Measurements from ENCODE around the gene MPPED2. TPM values are rescaled to one million over a fixed set of nuclear protein-coding genes. Genes with fewer than 3 reads are reported as not detected.

Gene MPPED2
- total and polyA plus RNA-seq, 5 donors, result 1.7 to 3.8 (median 3.5) TPM

- ATAC-seq, result no peak
- no peak overlapping the region for H3K27ac ChIP-seq (ENCODE audit: low read length)
- no peaks in the 10 kb centered on the region for H3K27me3 ChIP-seq (ENCODE audit: control insufficient read depth, insufficient read depth)
- peaks cover 5% of the 10 kb centered on the region for H3K4me1 ChIP-seq (ENCODE audit: control insufficient read depth, insufficient read depth, low read length)
- 82% methylated on average over 1 of the region's 1 CpG for WGBS
- intact Hi-C loops (cut with DNase I), result no loop called here
- no peak overlapping the region for H3K4me3 ChIP-seq (ENCODE audit: low read length)
- DNase-seq, result no peak
- no peaks in the 10 kb centered on the region for H3K9me3 ChIP-seq (ENCODE audit: control insufficient read depth, low read length)
These were observed 133.3 kb downstream of the MPPED2 start for GRCh38 chr11:30452842-30453241.

DNA sequence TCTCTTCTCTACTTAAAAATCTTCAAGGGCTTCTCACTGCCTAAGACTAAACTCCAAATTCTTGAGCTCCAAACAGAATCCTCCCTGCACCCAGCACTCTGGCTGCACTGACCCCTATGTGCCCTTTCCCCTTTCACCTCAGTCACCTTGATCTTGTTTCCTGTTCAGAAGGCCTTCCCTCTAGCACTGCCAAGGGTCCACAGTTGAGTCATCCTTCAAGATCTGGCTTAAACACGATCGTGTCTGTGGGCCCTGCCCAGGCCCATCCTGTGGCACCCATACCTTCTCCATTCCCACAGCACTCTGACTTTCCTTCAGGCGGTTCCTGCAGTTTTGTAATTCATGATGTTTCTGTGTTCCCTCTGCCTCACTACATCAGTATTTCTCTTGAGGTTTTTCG, 134.0 kb downstream of the MPPED2 start:
- Histone ChIP-seq H3K27me3 (ENCODE audit: control insufficient read depth, insufficient read depth) (no peaks in the 10 kb centered on the region), H3K4me1 (ENCODE audit: control insufficient read depth, insufficient read depth, low read length) (peaks cover 5% of the 10 kb centered on the region), H3K27ac (ENCODE audit: low read length) (no peak overlapping the region), H3K9me3 (ENCODE audit: control insufficient read depth, low read length) (no peaks in the 10 kb centered on the region), H3K4me3 (ENCODE audit: low read length) (no peak overlapping the region)
- intact Hi-C loops (cut with DNase I), result no loop called here
- 69% methylated on average over 4 of the region's 4 CpGs for WGBS
- DNase-seq, result no peak
- no peak for ATAC-seq

DNA sequence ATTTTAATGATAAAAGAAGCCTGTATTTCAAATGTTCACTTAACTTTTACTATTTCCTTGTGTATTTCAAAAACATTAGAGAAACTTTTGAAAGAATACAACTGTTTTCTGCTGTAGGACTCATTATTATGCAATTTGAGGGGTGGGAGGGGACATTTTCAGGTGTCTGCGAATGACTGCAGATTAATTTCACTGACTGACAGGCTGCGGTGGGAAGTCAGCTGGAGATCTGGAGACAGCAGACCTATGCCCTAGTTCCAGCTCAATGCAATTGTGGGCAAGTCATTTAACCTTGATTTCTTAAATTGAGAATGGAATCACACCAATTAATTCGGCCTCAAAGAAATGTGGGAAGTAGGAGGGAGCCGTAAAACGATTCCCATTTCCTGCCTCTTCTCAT, 134.5 kb downstream of the MPPED2 start:
- DNase-seq (no peak), ATAC-seq (no peak)
- Histone ChIP-seq H3K9me3 (ENCODE audit: control insufficient read depth, low read length) (no peaks in the 10 kb centered on the region), H3K27ac (ENCODE audit: low read length) (no peak overlapping the region), H3K4me1 (ENCODE audit: control insufficient read depth, insufficient read depth, low read length) (peaks cover 5% of the 10 kb centered on the region), H3K4me3 (ENCODE audit: low read length) (no peak overlapping the region), H3K27me3 (ENCODE audit: control insufficient read depth, insufficient read depth) (no peaks in the 10 kb centered on the region)
- WGBS, result 79% methylated on average over 5 of the region's 5 CpGs
- intact Hi-C loops (cut with DNase I), result no loop called here

- H3K9me3 ChIP-seq (ENCODE audit: control insufficient read depth, low read length), result no peaks in the 10 kb centered on the region
- 68% methylated on average over 1 of the region's 1 CpG for whole genome bisulfite sequencing
- intact Hi-C loops (cut with DNase I), result no loop called here
- ATAC-seq (no peak), DNase-seq (no peak)
- peaks cover 5% of the 10 kb centered on the region for H3K4me1 ChIP-seq (ENCODE audit: control insufficient read depth, insufficient read depth, low read length)
- no peak overlapping the region for H3K27ac ChIP-seq (ENCODE audit: low read length)
- H3K4me3 ChIP-seq (ENCODE audit: low read length), result no peak overlapping the region
- H3K27me3 ChIP-seq (ENCODE audit: control insufficient read depth, insufficient read depth), result no peaks in the 10 kb centered on the region
These were observed 135.0 kb downstream of the MPPED2 start for GRCh38 chr11:30451167-30451566.

DNA sequence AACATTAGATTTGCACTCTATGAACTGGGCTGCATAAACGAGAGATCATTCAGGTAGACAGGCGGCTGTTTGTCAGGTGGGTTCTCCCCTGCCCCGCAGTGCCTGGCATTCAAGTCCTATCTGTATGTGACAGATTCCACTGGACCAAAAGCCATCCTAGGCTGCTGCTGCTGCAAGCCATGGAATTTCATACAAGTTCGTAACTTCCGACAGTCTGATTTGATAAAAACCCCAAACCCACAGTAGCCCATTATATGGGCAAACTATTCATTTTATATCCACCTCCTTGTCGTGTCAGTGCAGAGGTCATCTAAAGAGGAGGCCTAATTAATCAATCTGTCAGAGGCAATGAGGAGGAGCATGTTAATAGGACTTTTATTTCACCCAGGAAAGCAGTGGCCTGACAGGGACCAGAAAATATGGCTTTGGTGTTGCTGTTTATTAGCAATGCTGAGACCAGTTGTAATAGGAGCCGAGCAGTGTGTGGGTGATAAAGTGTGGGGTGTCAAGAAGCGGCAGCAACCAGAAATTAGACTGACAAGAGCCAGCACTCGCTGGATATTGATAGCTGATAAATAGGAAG, 139.0 kb downstream of the MPPED2 start:
- peaks cover 1% of the 10 kb centered on the region for H3K4me1 ChIP-seq (ENCODE audit: control insufficient read depth, insufficient read depth, low read length)
- ATAC-seq (no peak), DNase-seq (no peak)
- no peak overlapping the region for H3K27ac ChIP-seq (ENCODE audit: low read length)
- no peaks in the 10 kb centered on the region for H3K27me3 ChIP-seq (ENCODE audit: control insufficient read depth, insufficient read depth)
- no peaks in the 10 kb centered on the region for H3K9me3 ChIP-seq (ENCODE audit: control insufficient read depth, low read length)
- intact Hi-C loops (cut with DNase I), result no loop called here
- H3K4me3 ChIP-seq (ENCODE audit: low read length), result no peak overlapping the region
- 83% methylated on average over 9 of the region's 9 CpGs for WGBS

- no peak for ATAC-seq
- no peak overlapping the region for H3K4me3 ChIP-seq (ENCODE audit: low read length)
- intact Hi-C loops (cut with DNase I), result no loop called here
- H3K9me3 ChIP-seq (ENCODE audit: control insufficient read depth, low read length), result no peaks in the 10 kb centered on the region
- no peak for DNase-seq
- WGBS, result 73% methylated on average over 7 of the region's 7 CpGs
- H3K4me1 ChIP-seq (ENCODE audit: control insufficient read depth, insufficient read depth, low read length), result no peaks in the 10 kb centered on the region
- no peak overlapping the region for H3K27ac ChIP-seq (ENCODE audit: low read length)
- no peaks in the 10 kb centered on the region for H3K27me3 ChIP-seq (ENCODE audit: control insufficient read depth, insufficient read depth)
These were observed 139.6 kb downstream of the MPPED2 start for GRCh38 chr11:30446520-30446919.

DNA sequence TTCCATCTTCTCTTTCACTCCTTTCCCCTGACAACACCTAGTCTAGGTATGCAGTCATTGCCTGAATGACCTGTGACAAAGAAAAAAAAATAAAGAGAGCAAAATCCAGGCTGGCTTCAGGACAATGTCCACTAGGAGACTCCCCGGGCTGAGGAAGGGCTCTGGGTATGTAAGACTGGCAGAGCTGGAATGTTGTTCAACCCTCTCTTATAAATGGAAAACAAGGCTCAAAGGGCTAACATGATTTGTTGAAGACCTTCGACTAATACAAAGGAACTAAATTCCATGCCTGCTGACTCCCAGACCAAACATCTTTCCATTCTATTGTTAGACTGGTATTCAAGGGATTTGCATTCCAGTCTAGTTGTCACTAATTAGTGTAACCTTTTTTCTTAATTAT, 141.1 kb downstream of the MPPED2 start:
- Histone ChIP-seq H3K27me3 (ENCODE audit: control insufficient read depth, insufficient read depth) (no peaks in the 10 kb centered on the region), H3K4me1 (ENCODE audit: control insufficient read depth, insufficient read depth, low read length) (no peaks in the 10 kb centered on the region), H3K27ac (ENCODE audit: low read length) (no peak overlapping the region), H3K9me3 (ENCODE audit: control insufficient read depth, low read length) (no peaks in the 10 kb centered on the region), H3K4me3 (ENCODE audit: low read length) (no peak overlapping the region)
- no peak for DNase-seq
- no peak for ATAC-seq
- intact Hi-C loops (cut with DNase I), result no loop called here
- WGBS, result 56% methylated on average over 2 of the region's 2 CpGs

- no peaks in the 10 kb centered on the region for H3K27me3 ChIP-seq (ENCODE audit: control insufficient read depth, insufficient read depth)
- H3K4me3 ChIP-seq (ENCODE audit: low read length), result no peak overlapping the region
- intact Hi-C loops (cut with DNase I), result no loop called here
- DNase-seq (no peak), ATAC-seq (no peak)
- H3K27ac ChIP-seq (ENCODE audit: low read length), result no peak overlapping the region
- no peaks in the 10 kb centered on the region for H3K4me1 ChIP-seq (ENCODE audit: control insufficient read depth, insufficient read depth, low read length)
- WGBS, result 73% methylated on average over 4 of the region's 4 CpGs
- H3K9me3 ChIP-seq (ENCODE audit: control insufficient read depth, low read length), result no peaks in the 10 kb centered on the region
These were observed 145.6 kb downstream of the MPPED2 start for GRCh38 chr11:30440510-30440909.

GRCh38 chr11:30436801-30437200, 149.4 kb downstream of the MPPED2 start:
- no peaks in the 10 kb centered on the region for H3K9me3 ChIP-seq (ENCODE audit: control insufficient read depth, low read length)
- no peak overlapping the region for H3K27ac ChIP-seq (ENCODE audit: low read length)
- no peaks in the 10 kb centered on the region for H3K27me3 ChIP-seq (ENCODE audit: control insufficient read depth, insufficient read depth)
- ATAC-seq, result no peak
- no peak overlapping the region for H3K4me3 ChIP-seq (ENCODE audit: low read length)
- DNase-seq, result no peak
- peaks cover 5% of the 10 kb centered on the region for H3K4me1 ChIP-seq (ENCODE audit: control insufficient read depth, insufficient read depth, low read length)
- 68% methylated on average over 3 of the region's 3 CpGs for WGBS
- intact Hi-C loops (cut with DNase I), result no loop called here

DNA sequence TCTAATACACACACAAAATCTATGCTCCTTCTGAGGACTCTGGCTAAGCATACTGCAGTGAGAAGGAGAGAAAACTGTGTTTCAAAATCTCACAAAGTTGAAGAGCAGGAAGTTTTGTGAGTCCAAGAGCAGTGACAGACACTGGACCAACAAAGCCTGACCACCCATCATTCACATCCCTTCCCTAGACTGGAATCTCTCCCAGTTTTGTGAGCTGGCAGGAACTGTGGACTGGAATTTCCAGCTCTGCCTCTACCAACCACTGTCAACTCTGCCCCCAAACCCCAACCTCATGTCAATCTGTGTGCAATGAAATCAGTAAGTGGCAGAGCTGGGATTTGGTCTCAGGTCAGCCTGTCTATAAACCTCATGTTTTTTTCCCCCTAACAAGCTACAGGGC, 150.7 kb downstream of the MPPED2 start:
- H3K27me3 ChIP-seq (ENCODE audit: control insufficient read depth, insufficient read depth), result no peaks in the 10 kb centered on the region
- intact Hi-C loops (cut with DNase I), result no loop called here
- DNase-seq, result no peak
- peaks cover 7% of the 10 kb centered on the region for H3K4me1 ChIP-seq (ENCODE audit: control insufficient read depth, insufficient read depth, low read length)
- no peak for ATAC-seq
- no peak overlapping the region for H3K4me3 ChIP-seq (ENCODE audit: low read length)
- H3K9me3 ChIP-seq (ENCODE audit: control insufficient read depth, low read length), result no peaks in the 10 kb centered on the region
- H3K27ac ChIP-seq (ENCODE audit: low read length), result no peak overlapping the region

DNA sequence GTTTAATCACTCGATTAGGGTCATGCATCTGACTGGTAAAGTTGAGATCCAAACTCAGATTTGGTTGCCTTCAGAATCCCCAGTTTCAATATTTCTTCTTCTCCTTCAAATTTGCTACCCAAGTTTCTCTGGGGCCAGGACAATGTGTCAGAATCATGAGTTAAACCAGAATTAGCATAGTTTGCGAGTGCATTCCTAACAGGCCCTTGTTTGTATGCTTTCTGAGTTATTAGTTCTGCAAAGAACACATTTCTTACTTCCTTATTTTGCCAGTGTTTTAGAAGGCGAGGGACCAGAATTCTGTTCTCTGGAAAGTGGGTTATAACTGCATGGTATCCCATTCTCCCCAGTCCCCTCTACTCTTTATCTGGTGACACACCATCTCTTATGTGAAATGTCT, 151.3 kb downstream of the MPPED2 start:
- Histone ChIP-seq H3K9me3 (ENCODE audit: control insufficient read depth, low read length) (no peaks in the 10 kb centered on the region), H3K27me3 (ENCODE audit: control insufficient read depth, insufficient read depth) (no peaks in the 10 kb centered on the region), H3K27ac (ENCODE audit: low read length) (no peak overlapping the region), H3K4me3 (ENCODE audit: low read length) (no peak overlapping the region), H3K4me1 (ENCODE audit: control insufficient read depth, insufficient read depth, low read length) (peaks cover 7% of the 10 kb centered on the region)
- intact Hi-C loops (cut with DNase I), result no loop called here
- DNase-seq (no peak), ATAC-seq (no peak)
- 87% methylated on average over 3 of the region's 3 CpGs for WGBS

DNA sequence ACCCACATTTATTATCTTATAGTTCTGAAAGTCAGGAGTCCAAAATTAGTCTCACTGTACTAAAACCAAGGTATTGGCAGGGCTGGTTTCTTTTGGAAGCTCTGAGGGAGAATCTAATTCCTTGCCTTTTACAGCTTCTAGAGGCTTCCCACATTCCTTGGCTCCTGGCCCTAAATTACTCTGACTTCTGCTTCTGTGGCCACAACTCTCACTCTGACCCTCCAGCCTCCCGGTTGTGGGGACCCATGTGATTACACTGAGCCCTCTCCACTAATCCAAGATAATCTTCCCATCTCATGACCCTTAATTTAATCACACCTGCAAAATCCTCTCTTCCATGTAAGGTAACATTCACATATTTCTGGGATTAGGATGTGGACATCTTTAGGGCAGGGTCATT, 152.3 kb downstream of the MPPED2 start:
- DNase-seq (peak in 1 of 3 donors; percentile 22), ATAC-seq (no peak)
- H3K27me3 ChIP-seq (ENCODE audit: control insufficient read depth, insufficient read depth), result no peaks in the 10 kb centered on the region
- H3K9me3 ChIP-seq (ENCODE audit: control insufficient read depth, low read length), result no peaks in the 10 kb centered on the region
- H3K4me1 ChIP-seq (ENCODE audit: control insufficient read depth, insufficient read depth, low read length), result peaks cover 7% of the 10 kb centered on the region
- intact Hi-C loops (cut with DNase I), result no loop called here
- no peak overlapping the region for H3K27ac ChIP-seq (ENCODE audit: low read length)
- 30% methylated on average over 1 of the region's 1 CpG for WGBS
- H3K4me3 ChIP-seq (ENCODE audit: low read length), result no peak overlapping the region

Data from right cardiac atrium (tissue), 5 donors.